NCI-H345 treated with DMSO at 0.1 percent for 48 hours (cell line): ENCODE data around the gene NBPF20.
"Not testable (repeated sequence)": the region's sequence is repeated elsewhere in the genome, so short reads cannot be mapped to it uniquely, and the experiment has no call there.

Experiments
- DNase-seq: peaks from one replicate; lab custom pipeline; 2025; ENCODE audit not compliant: unreplicated experiment; lab: John Stamatoyannopoulos, UW

NBPF20 gene

GRCh38 chr1:145424612-145425435, 579 bp downstream of the NBPF20 start:
- peak; percentile 25 for DNase-seq

- DNase-seq: not testable (repeated sequence)
These were observed 10.3 kb downstream of the NBPF20 start for GRCh38 chr1:145415149-145415548.

- DNase-seq: not testable (repeated sequence)
These were observed 18.1 kb downstream of the NBPF20 start for GRCh38 chr1:145407266-145407665.

- DNase-seq: not testable (repeated sequence)
These were observed 20.5 kb downstream of the NBPF20 start for GRCh38 chr1:145404949-145405348.

GRCh38 chr1:145400701-145401100, 24.7 kb downstream of the NBPF20 start:
- DNase-seq: not testable (repeated sequence)
